ENCODE results near the gene RNF208.

The RNF208 gene

GRCh38 chr9:137199411-137200121, 22.5 kb downstream of the RNF208 start:
- DNase-seq (ENCODE audit: insufficient read length) = no peak

GRCh38 chr9:137198902-137199283, 23.1 kb downstream of the RNF208 start:
- DNase-seq (ENCODE audit: insufficient read length) (no peak), FAIRE-seq (no peak)
- TF ChIP-seq POLR2AphosphoS5 (IDR thresholded peaks at IDR 0.05; ENCODE audit: low read depth, low read length) (no peak), POLR2A (IDR thresholded peaks at IDR 0.05; ENCODE audit: low read depth, low read length) (no peak), TAF1 (IDR thresholded peaks at IDR 0.05; ENCODE audit: borderline replicate concordance, low read depth, low read length) (no peak)

More at GRCh38 chr9:137199411-137200121, 22.5 kb downstream of the RNF208 start:
- no peak for FAIRE-seq
- TF ChIP-seq POLR2A (IDR thresholded peaks at IDR 0.05; ENCODE audit: low read depth, low read length) (no peak), TAF1 (IDR thresholded peaks at IDR 0.05; ENCODE audit: borderline replicate concordance, low read depth, low read length) (no peak), POLR2AphosphoS5 (IDR thresholded peaks at IDR 0.05; ENCODE audit: low read depth, low read length) (no peak)

DNA sequence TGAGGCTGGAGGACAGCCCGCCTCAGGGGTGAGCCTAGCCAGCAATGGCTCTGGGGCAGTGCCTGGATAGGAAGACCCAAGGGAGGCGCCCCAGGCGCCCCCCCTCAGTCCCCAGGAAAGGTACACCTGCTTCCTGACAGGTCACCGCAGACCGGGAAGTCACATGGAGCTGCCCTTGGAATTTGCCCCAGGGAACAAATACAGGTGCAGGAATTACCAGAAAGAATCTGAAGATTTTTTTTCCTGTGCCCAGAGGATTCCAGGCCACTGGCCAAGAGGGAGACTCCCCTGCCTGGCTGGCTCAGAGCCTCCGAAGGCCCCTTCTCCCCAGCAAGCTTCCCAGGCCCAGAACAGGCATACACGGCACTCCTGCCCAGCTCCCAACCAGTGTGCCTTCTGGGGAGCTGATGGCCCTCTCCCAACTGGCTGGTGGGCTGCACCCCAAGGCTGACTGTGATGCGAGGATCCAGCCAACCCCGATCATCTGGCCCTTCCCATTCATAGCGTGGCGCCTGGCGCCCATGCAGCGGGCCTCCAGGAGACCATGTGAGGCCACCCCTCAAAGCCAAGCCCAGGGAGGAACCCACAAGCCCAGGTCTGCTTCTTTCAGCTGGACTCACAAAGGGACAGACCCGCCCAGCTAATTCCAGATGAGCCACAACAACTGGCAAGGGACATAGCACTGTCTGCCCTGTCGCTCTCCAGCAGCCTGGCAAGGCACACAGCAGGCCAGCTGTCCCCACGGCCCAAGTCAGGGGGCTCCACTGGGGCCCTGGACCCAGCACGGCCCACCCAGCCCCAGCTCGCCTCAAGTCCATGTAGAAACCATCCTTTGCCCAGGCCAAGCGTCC, 23.8 kb downstream of the RNF208 start:
- DNase-seq (ENCODE audit: insufficient read length) = no peak
- TF ChIP-seq POLR2A (IDR thresholded peaks at IDR 0.05; ENCODE audit: low read depth, low read length) = no peak
- no peak for TF ChIP-seq TAF1 (IDR thresholded peaks at IDR 0.05; ENCODE audit: borderline replicate concordance, low read depth, low read length)
- TF ChIP-seq POLR2AphosphoS5 (IDR thresholded peaks at IDR 0.05; ENCODE audit: low read depth, low read length) = no peak
- FAIRE-seq = no peak

- no peak for TF ChIP-seq POLR2AphosphoS5 (IDR thresholded peaks at IDR 0.05; ENCODE audit: low read depth, low read length)
- no peak for TF ChIP-seq POLR2A (IDR thresholded peaks at IDR 0.05; ENCODE audit: low read depth, low read length)
- TF ChIP-seq TAF1 (IDR thresholded peaks at IDR 0.05; ENCODE audit: borderline replicate concordance, low read depth, low read length) = no peak
- no peak for DNase-seq (ENCODE audit: insufficient read length)
- no peak for FAIRE-seq
Measured at GRCh38 chr9:137195525-137196220, 26.4 kb downstream of the RNF208 start.

GRCh38 chr9:137194909-137195308, 27.1 kb downstream of the RNF208 start:
- no peak for DNase-seq (ENCODE audit: insufficient read length)
- no peak for TF ChIP-seq POLR2A (IDR thresholded peaks at IDR 0.05; ENCODE audit: low read depth, low read length)
- TF ChIP-seq POLR2AphosphoS5 (IDR thresholded peaks at IDR 0.05; ENCODE audit: low read depth, low read length) = no peak
- no peak for FAIRE-seq

- DNase-seq (ENCODE audit: insufficient read length) (no peak), FAIRE-seq (no peak)
- TF ChIP-seq TAF1 (IDR thresholded peaks at IDR 0.05; ENCODE audit: borderline replicate concordance, low read depth, low read length) = no peak
- no peak for TF ChIP-seq POLR2AphosphoS5 (IDR thresholded peaks at IDR 0.05; ENCODE audit: low read depth, low read length)
- no peak for TF ChIP-seq POLR2A (IDR thresholded peaks at IDR 0.05; ENCODE audit: low read depth, low read length)
Measured at GRCh38 chr9:137194388-137194787, 27.7 kb downstream of the RNF208 start.

- TF ChIP-seq POLR2A (IDR thresholded peaks at IDR 0.05; ENCODE audit: low read depth, low read length) = no peak
- no peak for TF ChIP-seq TAF1 (IDR thresholded peaks at IDR 0.05; ENCODE audit: borderline replicate concordance, low read depth, low read length)
- no peak for TF ChIP-seq POLR2AphosphoS5 (IDR thresholded peaks at IDR 0.05; ENCODE audit: low read depth, low read length)
- DNase-seq (ENCODE audit: insufficient read length) = no peak
- no peak for FAIRE-seq
Measured at GRCh38 chr9:137193771-137194170, 28.3 kb downstream of the RNF208 start.

- FAIRE-seq (no peak), DNase-seq (ENCODE audit: insufficient read length) (no peak)
- TF ChIP-seq POLR2AphosphoS5 (IDR thresholded peaks at IDR 0.05; ENCODE audit: low read depth, low read length) (no peak), POLR2A (IDR thresholded peaks at IDR 0.05; ENCODE audit: low read depth, low read length) (no peak), TAF1 (IDR thresholded peaks at IDR 0.05; ENCODE audit: borderline replicate concordance, low read depth, low read length) (no peak)
Measured at GRCh38 chr9:137192859-137193258, 29.2 kb downstream of the RNF208 start.

DNA sequence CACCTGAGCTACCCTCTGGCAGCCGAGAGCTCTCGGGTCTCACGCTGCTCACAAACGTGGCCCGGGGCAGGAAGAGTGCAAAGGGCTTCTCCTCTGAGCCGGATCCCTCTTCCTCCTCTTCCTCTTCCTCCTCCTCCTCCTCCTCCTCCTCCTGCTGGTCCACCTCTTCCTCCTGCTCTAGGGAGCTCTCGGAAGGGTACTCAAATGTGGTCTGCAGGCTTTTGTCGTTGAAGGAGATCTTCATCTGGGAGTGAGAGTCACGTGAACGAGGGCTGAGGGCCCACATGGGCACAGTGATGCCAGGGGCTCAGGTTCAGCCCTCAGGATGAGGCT, 29.6 kb downstream of the RNF208 start:
- TF ChIP-seq TAF1 (IDR thresholded peaks at IDR 0.05; ENCODE audit: borderline replicate concordance, low read depth, low read length) (no peak), POLR2AphosphoS5 (IDR thresholded peaks at IDR 0.05; ENCODE audit: low read depth, low read length) (no peak), POLR2A (IDR thresholded peaks at IDR 0.05; ENCODE audit: low read depth, low read length) (no peak)
- FAIRE-seq = no peak
- DNase-seq (ENCODE audit: insufficient read length) = no peak

GRCh38 chr9:137191691-137192447, 30.2 kb downstream of the RNF208 start:
- no peak for DNase-seq (ENCODE audit: insufficient read length)
- FAIRE-seq = no peak
- no peak for TF ChIP-seq TAF1 (IDR thresholded peaks at IDR 0.05; ENCODE audit: borderline replicate concordance, low read depth, low read length)
- no peak for TF ChIP-seq POLR2AphosphoS5 (IDR thresholded peaks at IDR 0.05; ENCODE audit: low read depth, low read length)
- TF ChIP-seq POLR2A (IDR thresholded peaks at IDR 0.05; ENCODE audit: low read depth, low read length) = no peak

DNA sequence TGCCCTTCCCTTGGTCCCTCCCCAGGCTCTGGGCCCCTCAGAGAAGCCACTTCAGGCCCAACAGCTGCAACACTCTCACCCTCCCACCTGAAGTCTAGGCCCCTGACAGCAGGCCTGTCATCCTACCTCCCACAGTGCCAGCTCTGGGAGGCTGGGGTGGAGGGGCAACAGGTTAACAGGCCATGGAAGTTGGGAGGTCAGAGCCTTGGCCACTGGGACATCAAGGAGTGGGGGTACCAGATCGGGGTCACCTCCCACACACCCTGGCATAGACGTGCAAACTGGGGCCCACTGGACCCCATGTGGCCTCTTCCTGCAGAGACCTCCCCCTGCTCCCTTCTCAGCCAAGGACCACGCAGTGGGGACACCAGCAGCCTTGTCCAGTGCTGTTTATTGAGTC, 30.8 kb downstream of the RNF208 start:
- FAIRE-seq (no peak), DNase-seq (ENCODE audit: insufficient read length) (no peak)
- no peak for TF ChIP-seq TAF1 (IDR thresholded peaks at IDR 0.05; ENCODE audit: borderline replicate concordance, low read depth, low read length)
- no peak for TF ChIP-seq POLR2A (IDR thresholded peaks at IDR 0.05; ENCODE audit: low read depth, low read length)
- TF ChIP-seq POLR2AphosphoS5 (IDR thresholded peaks at IDR 0.05; ENCODE audit: low read depth, low read length) = no peak
